ENCODE measurements around the gene RGS14. TPM values are rescaled to one million over a fixed set of nuclear protein-coding genes. Genes with fewer than 3 reads are reported as not detected.

Gene RGS14
- total and polyA plus RNA-seq, 2 donors (not counting 3 experiments of a cell fraction or from before 2014, with no cell fraction given) = 4.3 to 7.3 TPM

DNA sequence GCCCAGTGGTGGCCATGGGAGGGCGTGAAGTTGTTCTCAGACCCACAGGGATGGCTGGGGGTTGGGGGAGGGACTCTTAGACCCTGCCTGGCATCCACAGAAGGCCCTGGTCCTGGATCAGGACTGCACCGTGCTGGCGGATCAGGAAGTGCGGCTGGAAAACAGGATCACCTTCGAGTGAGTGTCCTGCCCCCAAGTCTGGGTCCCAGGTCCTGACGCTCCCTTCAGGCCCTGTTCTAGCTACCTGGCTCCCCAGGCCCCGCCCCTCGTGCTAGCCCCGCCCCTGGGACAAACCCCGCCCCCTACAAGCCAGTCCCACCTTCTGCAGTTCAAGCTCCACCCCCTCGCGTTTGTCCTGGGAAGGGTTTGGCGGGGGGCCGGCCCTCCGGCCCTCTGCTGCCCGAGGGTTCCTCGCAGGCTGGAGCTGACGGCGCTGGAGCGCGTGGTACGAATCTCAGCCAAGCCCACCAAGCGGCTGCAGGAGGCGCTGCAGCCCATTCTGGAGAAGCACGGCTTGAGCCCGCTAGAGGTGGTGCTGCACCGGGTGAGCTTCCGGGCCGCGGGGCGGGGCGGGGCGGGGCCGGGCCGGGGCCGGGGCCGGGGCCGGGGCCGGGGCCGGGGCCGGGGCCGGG is 12.9 kb downstream of the RGS14 start:
- Histone ChIP-seq H2AFZ (ENCODE audit: low read depth, low read length) (no peak overlapping the region), H3K27ac (ENCODE audit: insufficient read depth, low read depth, low read length) (no peak overlapping the region), H3K4me1 (ENCODE audit: control insufficient read depth, extremely low read depth, insufficient read depth, low read length) (peaks cover 28% of the 10 kb centered on the region), H3K4me3 (replicated peaks in 1 of 3; ENCODE audit: insufficient read depth in 1 of 3, low read depth in 1 of 3, low read length in 3 of 3) (peak overlapping the region in 1 of 3 experiments; percentile 29), H3K79me2 (ENCODE audit: control insufficient read depth, insufficient read depth, low read length) (no peaks in the 10 kb centered on the region), H3K9me1 (replicated peaks; ENCODE audit: control insufficient read depth, extremely low read depth, insufficient read depth, low read length) (no peaks in the 10 kb centered on the region), H4K20me1 (replicated peaks; ENCODE audit: control insufficient read depth, extremely low read depth, insufficient read depth, low read length) (no peaks in the 10 kb centered on the region), H3K9me3 (replicated peaks; ENCODE audit: control insufficient read depth, insufficient read depth, low read length) (no peaks in the 10 kb centered on the region), H3K9ac (replicated peaks; ENCODE audit: extremely low read depth, insufficient read depth, low read length) (no peak overlapping the region), H3K27me3 (ENCODE audit: control insufficient read depth in 2 of 2, insufficient read depth in 2 of 2, low read length in 2 of 2) (no peaks in the 10 kb centered on the region), H3K4me2 (ENCODE audit: insufficient read depth, low read length) (no peak overlapping the region), H3K36me3 (ENCODE audit: control insufficient read depth in 2 of 2, extremely low read depth in 1 of 2, insufficient read depth in 2 of 2, low read length in 2 of 2) (no peaks in the 10 kb centered on the region)
- dilution Hi-C loops (cut with MboI; ENCODE audit: extremely low pct_ligation_motif_present, low sequenced_read_pairs) = no loop called here
- ChIA-PET POLR2A (interaction anchor here (0.5 to 1.0 kb wide), 5 partner anchors 10 to 216 kb away, joined by 3 to 9 read pairs (median 4); partner anchors contain the start of gene GRK6), CTCF (interaction anchor here (1.0 to 5.8 kb wide), 27 partner anchors 9 to 257 kb away, joined by 3 to 64 read pairs (median 6); partner anchors contain the start of genes F12, LMAN2, PDLIM7 and RGS14)
- FAIRE-seq (peak; percentile 91), DNase-seq (ENCODE audit: low read depth, low spot score) (peak; percentile 90)
- no TSS peak for BruUV-seq (replicated peaks)
- intact Hi-C loops (cut with micrococcal nuclease) = loop anchor here (1.0 to 2.0 kb wide), 4 partner anchors 11 to 56 kb away; partner anchors contain the start of gene GRK6
- TF ChIP-seq EZH2 (IDR thresholded peaks at IDR 0.05; ENCODE audit: borderline replicate concordance, low read depth, low read length, severe bottlenecking) (no peak), POLR2AphosphoS5 (IDR thresholded peaks at IDR 0.05; ENCODE audit: insufficient read depth, low read depth, low read length) (peak; percentile 48), MYC (IDR thresholded peaks at IDR 0.05; ENCODE audit: low read depth, low read length) (peak; percentile 18), FOS (IDR thresholded peaks at IDR 0.05; ENCODE audit: borderline replicate concordance, insufficient read depth, low read length) (no peak)
- TF ChIP-seq, protein P1, sequence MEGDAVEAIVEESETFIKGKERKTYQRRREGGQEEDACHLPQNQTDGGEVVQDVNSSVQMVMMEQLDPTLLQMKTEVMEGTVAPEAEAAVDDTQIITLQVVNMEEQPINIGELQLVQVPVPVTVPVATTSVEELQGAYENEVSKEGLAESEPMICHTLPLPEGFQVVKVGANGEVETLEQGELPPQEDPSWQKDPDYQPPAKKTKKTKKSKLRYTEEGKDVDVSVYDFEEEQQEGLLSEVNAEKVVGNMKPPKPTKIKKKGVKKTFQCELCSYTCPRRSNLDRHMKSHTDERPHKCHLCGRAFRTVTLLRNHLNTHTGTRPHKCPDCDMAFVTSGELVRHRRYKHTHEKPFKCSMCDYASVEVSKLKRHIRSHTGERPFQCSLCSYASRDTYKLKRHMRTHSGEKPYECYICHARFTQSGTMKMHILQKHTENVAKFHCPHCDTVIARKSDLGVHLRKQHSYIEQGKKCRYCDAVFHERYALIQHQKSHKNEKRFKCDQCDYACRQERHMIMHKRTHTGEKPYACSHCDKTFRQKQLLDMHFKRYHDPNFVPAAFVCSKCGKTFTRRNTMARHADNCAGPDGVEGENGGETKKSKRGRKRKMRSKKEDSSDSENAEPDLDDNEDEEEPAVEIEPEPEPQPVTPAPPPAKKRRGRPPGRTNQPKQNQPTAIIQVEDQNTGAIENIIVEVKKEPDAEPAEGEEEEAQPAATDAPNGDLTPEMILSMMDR (IDR thresholded peaks at IDR 0.05; ENCODE audit: extremely low read depth in 1 of 2, insufficient read depth in 1 of 2, low read depth in 1 of 2, low read length in 2 of 2) = peak; percentile 52 to 81
- TF ChIP-seq, protein P2, sequence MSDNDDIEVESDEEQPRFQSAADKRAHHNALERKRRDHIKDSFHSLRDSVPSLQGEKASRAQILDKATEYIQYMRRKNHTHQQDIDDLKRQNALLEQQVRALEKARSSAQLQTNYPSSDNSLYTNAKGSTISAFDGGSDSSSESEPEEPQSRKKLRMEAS (IDR thresholded peaks at IDR 0.05; ENCODE audit: insufficient read depth, insufficient read length) = peak; percentile 56
